ENCODE measurements around the gene RIMBP2.

RIMBP2 gene

DNA sequence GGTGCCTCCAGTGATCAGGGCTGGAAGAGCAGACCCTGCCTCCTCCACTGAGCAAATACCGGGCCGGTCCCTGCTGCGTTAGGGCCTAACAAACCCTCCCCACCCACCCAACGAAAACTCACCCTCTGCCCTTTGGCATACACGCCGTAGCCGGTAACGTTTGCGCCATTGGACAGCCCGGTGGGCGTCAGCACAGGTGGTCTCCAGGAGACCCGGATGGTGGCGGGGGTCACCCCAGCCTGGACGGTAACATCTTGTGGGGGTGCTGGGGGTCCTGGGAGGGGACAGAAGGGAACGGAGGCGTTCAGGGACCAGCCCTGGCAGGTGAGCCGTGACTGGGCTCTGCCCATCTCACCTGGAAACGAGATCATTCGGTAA, 277.9 kb downstream of the RIMBP2 start:
- no peak for DNase-seq (ENCODE audit: low spot score)

DNA sequence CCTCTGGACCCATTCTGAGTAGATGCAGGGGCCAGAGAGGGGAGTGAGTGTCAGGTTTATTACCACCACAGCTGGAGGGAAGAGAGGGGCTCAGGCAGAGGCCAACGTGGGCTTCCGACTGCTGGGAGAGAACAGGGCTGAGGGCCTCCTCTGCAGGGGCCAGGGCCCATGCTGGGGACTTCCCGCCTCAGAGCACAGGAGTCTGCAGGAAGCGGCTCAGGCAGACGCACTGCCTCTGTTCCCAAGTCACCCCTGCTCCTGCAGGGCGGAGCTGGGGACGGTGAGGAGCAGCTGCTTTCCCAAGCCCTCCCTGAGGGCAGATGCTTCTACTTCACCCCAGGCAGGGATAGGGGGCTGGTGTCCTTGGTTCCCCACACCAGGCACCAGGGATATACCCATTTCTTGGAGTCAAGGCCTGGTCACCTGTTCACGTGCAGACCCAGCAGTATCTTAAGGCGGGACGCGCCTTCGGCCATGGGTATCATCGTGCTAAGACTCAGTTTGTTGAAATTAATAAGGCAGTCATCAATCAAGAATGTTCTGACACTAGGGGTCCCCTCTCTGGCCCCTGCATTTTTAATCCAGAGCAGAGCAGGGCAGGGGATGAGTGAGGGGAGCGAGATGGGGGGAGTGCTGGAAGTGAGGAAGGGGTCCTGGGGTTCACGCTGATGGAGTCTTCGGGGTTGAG, 278.4 kb downstream of the RIMBP2 start:
- no peak for DNase-seq (ENCODE audit: low spot score)

DNA sequence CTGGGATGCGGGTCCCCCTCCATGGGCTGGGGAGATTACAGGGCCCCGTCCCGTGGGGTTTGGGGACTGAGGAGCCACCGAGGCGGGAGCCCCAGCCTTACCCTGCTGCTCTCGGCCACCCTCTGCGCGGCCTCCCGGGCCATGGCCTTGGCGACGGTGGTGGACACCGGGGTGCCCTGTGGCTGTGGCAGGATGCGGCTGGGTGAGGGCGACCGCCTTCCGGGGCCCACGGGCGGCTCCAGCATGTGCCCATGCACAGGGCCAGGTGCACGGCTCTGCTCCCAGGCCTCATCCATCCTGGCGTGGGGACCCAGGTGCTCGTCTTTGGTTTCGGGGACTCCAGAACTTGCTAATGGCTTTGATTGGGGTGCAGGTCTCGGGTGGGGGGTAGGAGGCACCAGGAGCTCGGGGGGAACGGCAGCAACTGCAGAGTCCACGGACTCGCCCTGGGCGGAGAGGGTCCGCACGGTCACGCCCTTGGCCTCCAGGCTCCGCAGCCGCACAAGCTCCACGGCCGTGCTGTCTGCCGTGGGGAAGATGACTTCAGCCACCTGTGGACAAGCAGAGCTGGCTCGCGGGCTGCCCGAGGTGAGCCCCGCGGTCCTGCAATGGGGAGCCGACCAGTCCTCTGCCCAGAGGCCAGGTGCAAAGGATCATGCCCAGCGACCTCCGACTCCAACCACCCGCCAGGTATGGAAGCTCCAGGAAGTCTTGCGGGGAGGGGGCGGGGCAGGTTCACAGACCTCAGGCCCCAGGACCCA, 279.2 kb downstream of the RIMBP2 start:
- DNase-seq (ENCODE audit: low spot score) = no peak

DNA sequence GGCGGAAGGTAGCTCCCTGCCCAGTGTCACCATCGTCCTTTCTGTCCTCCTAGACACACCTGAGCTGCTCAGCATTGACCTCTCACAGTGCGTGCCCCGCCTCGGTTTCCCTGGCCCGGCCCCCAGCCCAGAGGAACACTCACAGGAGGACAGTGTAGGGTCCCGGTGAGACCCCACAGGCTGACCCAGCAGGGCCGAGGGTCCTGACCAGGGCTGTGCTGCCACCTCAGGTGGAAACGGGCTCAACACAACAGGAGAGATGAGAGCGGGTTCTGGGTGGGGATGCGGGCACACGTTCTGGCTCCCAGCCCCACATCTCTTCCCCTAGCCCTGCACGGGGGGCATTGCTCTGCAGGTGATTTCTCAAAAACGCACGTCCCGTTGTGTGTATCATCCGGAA, 280.3 kb downstream of the RIMBP2 start:
- no peak for DNase-seq (ENCODE audit: low spot score)

DNA sequence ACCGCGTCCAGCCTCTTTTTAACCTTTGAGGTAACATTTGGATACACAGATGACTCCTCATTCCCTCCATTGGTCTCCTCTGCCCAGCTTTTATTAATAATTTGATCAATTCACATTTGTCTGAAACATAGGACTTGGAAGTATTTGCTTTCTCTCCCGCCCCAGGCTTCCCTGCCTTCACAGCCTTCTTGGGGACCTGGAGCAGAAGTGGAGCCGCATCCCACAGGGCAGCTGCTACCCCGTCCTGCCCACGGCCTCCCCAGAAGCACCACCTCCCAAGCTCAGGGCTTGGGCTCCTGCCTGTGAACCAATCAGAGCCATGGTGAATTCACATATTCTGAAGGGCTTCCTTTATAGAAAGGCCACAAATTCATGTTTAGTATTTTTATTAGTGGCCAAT, 280.8 kb downstream of the RIMBP2 start:
- no peak for DNase-seq (ENCODE audit: low spot score)

DNA sequence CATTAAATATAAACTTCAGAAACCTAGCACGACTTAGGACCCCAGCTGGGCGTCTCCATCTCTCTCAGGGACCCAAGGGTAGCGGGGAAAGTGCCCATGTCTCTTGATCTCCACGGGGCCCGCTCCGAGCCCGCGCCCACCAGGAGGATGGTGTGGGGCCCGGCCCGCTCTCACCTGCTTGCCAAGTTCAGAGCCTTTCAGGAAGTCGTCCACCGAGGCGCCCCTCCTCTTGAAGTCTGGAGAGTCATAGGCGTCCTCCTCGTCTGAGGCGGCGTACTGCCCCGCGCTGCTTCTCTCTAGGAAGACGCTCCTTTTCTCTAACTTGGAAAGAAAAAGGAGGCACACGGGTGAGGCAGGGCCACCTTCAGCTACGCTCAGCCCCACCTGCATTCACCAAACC, 281.5 kb downstream of the RIMBP2 start:
- DNase-seq (ENCODE audit: low spot score) = no peak

DNA sequence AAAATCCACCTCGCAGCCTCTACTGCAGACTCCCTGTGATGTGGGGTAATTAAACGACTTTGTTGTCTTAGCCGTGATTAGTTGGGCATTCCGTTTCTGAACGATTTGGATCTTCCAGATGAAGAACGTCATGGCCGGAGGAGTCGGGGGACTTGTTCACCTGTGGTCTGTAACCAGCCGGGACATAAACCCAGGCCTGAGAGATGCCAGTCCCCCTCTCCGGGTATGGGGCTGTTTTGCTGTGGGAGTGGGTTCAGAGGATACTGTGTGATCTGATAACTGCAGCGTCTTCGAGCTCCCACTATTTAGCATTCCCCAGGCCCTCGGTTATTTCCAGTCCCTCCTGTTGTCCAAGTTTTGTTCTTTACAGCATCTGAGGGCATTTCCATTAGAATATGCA, 282.3 kb downstream of the RIMBP2 start:
- DNase-seq (ENCODE audit: low spot score) = no peak

DNA sequence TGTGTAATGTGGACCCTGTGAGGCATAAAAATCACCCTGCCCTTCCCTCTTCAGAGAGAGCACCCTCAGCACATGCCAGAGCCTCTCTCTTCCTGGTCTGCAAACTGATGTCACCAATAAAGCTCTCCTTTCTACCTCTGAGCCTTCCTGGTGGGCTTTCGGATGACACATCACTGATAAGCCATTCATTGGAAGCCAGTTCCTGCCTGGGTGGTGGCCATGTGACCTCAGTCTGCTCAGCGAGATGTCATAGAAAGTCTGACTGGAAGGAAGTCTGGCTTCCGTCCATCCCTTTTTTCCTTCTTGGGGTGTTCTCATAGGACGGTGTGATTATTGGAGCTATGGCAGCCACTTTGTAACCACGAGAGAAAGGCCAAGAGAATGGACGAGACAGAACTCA, 282.7 kb downstream of the RIMBP2 start:
- no peak for DNase-seq (ENCODE audit: low spot score)

DNA sequence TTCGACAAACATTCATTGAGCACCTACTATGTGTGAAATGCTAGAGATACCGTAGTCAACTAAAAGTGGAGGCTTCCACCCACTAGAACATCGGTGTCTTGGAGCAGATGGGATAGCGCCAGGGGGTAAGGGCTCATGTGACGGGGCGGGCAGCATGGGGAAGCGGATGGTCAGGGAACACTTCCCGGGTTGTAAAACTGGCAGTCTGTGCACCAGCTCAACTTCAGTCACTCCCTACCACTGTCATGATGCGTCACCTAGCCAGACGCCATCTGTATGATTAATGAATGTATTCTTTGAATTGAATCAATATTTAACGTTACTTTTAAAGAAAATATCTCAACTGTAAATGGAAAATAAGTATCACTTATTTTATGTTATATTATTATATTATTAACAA, 284.9 kb downstream of the RIMBP2 start:
- peak; percentile 4 for DNase-seq (ENCODE audit: low spot score)

DNA sequence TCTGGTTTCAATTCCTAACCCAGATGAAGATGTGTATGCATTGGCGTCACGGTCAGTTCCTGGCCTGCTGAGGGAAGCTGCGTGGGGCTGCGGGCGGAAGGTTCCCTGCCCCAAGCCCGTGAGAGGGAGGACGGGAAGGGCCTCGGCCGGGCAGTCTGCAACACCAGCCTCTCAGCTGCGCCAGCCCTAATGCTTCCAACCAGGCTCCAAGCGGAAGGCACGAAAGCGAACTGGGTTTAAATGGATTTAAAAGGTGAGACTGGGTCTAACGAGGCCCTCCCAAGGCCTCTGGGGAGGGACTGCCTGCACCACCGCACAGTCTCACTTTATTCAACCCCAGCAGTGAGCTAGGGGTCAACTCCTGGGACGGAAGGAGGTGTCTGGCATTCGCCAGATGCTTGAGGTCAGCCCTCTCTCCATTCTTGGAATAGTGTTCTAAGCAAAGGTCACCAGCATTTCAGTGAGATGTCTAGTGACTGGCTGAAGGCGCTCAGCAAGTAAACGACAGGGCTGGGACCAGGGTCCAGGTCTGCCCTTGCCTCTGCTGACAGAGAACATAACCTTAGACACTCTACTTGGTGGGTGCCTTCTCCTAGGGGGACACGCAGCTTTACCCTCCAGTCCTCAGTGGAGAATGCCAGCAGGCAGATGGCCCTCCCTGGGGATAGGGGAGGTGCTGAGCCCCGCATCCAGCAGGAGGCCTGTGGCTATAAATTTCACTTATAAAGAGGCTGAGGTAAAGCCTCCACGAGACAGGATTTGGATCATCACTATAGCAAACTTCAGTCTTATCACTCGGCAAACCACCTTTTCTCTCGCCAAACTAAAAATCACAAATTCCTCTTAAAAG, 286.2 kb downstream of the RIMBP2 start:
- DNase-seq (ENCODE audit: low spot score) = no peak

DNA sequence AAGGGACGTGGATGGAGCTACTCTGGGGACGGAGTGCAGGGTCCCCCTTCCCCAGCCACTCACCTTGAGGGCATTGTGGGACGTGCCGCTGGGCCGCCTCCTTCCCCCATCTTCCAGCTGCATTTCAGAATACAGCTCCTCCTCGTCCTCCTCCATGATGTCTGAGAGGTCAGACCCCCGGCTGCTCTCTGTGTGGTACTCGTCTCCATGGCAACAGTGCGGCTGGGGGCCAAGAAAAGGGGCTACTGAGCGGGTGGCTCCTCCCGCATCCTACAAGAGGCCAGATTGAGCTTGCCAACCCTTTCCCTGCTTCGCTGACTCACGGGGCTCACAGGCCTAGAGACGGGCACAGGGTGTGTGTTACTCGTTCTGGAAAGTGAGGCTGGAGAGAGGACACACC, 288.0 kb downstream of the RIMBP2 start:
- DNase-seq (ENCODE audit: low spot score) = no peak

DNA sequence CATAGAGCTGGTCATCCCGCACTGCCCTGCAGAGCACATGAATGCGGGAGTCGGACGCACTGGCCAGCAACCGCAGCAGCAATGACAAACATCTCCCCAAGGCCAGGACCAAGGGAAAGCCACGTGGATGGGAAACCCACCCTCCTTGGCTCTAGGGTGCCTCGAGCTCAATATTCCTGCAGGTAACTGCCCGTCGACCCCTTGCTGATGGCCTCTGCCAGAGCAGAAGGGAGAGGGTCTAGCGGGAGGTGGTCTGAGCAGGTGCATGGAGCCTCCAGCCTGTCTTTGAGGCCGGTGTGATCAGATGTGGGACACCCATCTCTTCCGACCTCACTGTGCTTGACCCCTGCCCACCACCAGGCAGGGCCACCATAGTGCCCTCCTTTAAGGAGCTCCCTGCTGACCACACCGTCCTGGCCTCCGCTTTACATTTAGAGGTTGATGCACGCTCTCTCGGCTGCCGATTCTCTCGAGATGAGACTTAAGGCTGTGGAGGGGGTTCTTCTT, 288.7 kb downstream of the RIMBP2 start:
- no peak for DNase-seq (ENCODE audit: low spot score)

DNA sequence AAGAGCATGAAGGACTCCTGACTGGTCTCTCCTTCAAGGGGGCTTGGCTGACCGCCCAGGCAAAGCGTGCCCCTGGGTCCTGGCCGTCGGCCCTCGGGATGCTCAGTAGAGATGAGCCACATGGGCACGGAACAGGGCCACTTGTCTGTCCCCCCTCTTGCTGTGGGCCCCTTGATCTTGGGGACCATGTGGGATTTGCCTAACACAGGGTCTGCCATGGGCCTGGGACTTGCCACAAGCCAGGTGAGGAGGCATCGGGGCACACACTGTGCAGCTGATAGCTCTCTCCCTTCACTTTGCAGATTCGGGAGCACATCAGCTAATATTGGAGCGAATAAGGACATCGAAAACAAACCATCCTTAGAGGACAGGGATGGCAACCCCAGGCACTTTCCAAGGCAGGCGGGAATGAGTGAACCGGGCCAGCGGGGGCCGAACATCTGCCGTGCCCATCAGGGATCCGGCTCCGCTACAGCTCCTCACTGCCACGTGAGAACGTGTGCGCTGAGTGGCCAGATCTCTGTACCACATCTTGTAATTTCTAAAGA, 290.3 kb downstream of the RIMBP2 start:
- no peak for DNase-seq (ENCODE audit: low spot score)

DNA sequence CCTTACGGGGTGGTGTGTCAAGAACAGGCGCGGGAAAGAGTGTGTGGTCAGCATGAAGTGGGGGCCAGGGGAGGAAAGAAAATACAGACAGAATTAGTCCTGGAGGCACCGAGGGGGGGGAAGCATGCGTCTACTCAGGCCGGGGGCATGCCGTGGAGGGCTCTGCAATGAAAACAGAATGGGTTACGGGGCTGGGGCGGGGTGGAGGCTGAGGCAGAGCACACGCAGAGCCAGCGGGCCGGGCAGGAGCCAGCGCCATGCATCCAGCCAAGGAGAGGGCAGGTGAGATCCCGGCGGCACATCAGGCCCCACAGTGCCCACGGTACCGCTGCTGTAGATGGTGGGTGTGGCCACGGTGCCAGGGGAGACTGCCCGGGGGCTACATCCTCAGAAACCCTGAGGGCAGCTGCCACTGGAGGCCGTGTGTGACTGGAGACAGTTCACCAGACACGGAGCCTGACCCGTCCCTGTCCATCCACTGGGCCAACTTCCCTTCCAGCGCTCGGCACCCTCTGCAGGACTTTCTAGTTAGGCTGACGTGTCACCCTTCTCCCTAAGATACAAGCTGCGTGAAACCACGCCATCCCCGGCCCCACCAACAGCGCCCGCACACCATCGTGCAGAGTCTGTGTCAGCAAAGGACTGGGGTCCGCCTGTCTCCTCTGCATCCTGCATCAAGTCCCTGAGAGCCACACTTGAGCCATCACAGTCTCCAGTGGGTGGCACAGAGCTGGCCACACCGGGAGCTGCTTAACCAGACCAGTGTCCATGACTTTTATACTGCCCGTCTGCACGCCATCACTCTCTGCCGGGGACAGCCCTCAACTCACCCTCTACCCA, 291.0 kb downstream of the RIMBP2 start:
- no peak for DNase-seq (ENCODE audit: low spot score)

DNA sequence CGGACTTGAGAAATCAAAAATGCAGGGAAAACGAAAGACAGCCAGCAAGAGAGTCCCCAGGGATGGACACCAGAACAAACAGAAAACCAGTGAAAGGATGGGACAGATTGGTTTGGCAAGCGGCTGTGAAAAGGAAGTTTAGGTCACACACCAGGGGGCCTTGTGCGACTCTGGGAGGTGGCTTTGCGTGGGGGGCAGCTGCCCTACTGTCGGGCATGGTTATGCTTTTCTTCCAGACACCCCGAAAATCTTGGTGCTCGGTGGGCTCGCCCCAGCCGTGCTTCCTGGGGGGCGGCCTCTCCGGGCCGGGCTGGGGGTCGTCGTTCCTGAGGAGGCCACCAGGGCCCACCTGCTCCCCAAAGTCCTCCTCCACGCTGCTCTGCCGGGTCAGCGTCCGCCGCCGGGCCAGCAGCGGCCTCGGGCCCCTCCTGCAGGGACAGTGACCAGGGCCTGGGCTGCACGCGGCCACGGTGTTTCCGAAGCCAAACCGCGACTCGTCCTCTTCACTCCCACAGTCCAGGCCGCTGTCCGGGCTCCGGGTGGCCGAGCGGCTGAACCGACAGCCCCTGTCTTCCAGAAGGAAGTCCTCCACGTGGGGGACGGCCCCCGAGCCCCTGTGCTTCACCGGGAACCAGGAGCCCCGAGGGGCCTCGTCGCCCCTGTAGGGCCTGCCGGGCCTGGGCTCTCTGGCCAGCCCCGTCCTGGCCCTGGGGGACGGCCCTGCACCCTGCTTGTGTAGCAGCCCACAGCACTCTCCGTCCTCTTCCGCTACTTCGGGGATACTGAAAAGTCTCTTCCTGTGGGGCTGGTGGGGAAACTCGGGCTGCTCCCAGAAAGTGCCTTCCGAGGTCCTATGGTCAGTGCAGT, 291.9 kb downstream of the RIMBP2 start:
- no peak for DNase-seq (ENCODE audit: low spot score)

DNA sequence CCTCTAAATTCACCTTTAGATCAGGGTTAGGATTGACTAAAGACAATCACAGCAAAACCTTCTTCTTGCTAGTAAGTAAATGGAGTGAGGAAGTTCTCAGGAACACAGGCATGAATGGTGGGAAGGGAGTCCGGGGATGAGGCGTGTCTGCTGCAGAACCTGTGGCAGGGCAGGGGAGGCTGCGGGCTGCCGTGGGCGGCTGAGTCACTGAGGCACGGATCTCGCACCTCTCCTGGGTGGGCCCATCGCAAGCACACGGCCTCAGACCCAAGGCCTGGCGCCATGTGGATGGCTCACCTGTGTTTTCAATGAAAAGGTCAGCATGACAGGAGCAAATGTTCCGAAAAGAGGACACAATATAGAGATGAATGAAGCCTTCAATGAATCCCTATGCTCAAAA, 293.0 kb downstream of the RIMBP2 start:
- no peak for DNase-seq (ENCODE audit: low spot score)

DNA sequence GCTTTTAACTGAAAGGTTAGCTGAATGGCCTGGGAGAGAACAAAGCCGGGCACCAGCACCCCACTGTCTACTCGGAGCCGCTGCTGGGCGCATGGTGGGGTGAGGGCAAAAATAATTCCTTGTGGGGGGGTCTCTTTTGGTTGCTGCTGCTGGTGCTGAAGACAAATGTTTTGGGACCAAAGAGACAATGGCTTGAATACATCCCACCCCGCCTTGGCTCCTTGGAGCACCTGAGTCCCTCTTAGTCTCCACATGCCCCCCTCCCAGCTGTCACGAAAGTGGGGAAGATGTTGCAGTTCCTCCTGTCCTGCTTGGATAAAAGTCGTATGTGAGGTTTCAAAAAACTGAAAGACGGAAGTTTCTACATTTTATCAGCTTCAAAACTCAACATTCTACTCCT, 293.4 kb downstream of the RIMBP2 start:
- no peak for DNase-seq (ENCODE audit: low spot score)

DNA sequence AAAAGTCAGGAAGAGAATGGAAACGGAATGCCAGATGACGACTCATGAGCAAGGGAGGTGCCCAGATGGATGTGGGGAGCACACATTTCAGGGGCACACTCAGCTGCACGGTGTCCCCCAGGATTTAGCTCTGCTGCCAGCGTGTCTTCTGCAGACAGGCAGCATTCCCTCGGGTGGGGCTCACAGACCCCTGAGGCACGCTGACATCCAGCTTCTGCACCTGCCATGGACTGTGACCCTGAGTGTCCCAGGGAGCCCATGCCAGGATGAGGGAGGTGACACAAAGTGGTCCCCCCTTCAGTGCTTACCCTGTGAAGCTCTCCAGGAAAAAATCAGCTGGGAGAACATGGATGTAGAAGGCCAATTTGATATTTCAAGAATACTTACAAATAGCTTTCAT, 294.2 kb downstream of the RIMBP2 start:
- DNase-seq (ENCODE audit: low spot score) = no peak

DNA sequence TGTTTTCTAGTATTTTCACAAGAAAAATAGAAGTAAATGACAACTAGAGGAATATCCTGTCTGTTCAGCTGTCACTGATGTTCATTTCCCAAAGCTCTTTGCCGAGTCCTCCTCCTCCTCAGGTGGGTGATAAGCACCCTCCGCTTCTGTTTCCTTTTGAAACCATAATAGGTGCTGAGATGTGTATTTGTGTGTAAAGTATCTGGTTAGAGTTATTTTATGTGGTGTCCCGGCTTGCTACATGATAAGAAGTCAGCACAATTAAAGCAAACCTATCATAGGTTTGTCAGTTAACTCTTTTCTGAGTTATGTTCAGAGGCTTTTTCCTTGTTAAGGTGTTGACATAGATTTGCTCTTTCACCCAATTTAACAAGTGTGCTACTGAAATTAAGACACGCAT, 296.0 kb downstream of the RIMBP2 start:
- DNase-seq (ENCODE audit: low spot score) = no peak

DNA sequence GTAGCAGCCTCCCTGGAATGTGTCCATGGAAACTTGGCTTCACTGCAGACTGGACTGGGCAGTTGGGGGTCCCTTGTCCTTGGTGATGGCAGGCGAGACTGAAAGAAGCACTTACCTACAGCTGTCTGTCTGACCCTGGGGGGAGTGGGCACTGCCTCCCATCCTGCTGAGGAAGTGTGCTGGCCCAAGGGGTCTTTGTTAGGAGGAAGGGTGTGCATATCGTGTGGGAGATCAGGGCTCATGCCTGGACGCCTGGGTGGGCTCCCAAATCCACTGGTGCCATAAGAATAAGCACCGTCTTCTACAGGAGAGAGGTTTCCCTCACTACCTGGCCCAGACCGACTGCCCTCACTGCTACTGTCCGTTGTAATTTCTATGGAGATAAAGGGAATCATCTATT, 297.0 kb downstream of the RIMBP2 start:
- DNase-seq (ENCODE audit: low spot score) = no peak

DNA sequence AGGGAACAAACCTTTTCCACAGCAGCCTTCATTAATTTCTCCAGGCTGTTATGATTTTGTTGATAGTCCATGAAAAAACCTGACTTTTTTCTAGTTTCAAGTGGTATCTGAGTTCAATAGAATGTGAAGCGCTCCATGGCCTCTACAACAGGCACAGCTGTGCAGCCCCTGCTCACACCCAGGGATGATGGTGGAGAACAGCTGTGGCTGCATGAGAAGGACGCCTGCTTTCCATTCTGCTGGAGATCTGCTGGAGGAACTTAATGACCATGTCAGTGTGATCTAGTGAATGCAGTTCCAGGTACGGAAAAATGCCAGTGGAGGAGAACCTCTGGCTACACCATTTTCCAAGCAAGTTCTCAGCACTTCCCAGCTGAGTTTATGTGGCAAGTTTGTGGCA, 297.8 kb downstream of the RIMBP2 start:
- DNase-seq (ENCODE audit: low spot score) = no peak

Measured in RKO (cell line).